H1 (cell line): ENCODE measurements around the gene CISH. TPM values are rescaled to one million over a fixed set of nuclear protein-coding genes. Genes with fewer than 3 reads are reported as not detected.

ENCODE experiments used
- CTCF ChIA-PET: fragments of 300-600 bp; sonication (Branson Sonifier 250); formaldehyde crosslinking; loops from one replicate; lab custom pipeline; 2021; ENCODE audit not compliant: partially characterized antibody; lab: Charles Lee
- POLR2A ChIA-PET: fragments of 300-600 bp; sonication (Branson Sonifier 250); formaldehyde crosslinking; loops from one replicate; lab custom pipeline; 2021; ENCODE audit warnings: inconsistent platforms; ENCODE audit not compliant: partially characterized antibody; lab: Charles Lee
- DNase-seq, 2 experiments: peaks; one replicate each; pipeline versions ENCODE4 v3.0.0 to v3.0.0-alpha.2; 2010 to 2022; ENCODE audit warnings: low spot score in 2 of 2, low read depth in 1 of 2, mixed read lengths in 1 of 2
- FAIRE-seq: peaks from 2 replicates; lab custom pipeline; 2011; peaks lifted over from hg19 to GRCh38; lab: Jason Lieb, UNC
- H2AFZ ChIP-seq: 2 replicates; pipeline ENCODE4 v1.8.1; 2012; ENCODE audit warnings: low read length, inconsistent platforms
- H2AK5ac ChIP-seq: 2 replicates; pipeline ENCODE4 v1.6.1; 2013; ENCODE audit warnings: low read depth, low read length
- H2BK120ac ChIP-seq: replicated peaks from 2 replicates; pipeline ENCODE3; 2013; ENCODE audit warnings: low read depth, low read length, inconsistent platforms
- H2BK12ac ChIP-seq: 2 replicates; pipeline ENCODE4 v1.6.1; 2013; ENCODE audit warnings: low read depth, low read length
- H2BK15ac ChIP-seq: 2 replicates; pipeline ENCODE4 v1.6.1; 2013; ENCODE audit warnings: low read length
- H2BK20ac ChIP-seq: 2 replicates; pipeline ENCODE4 v1.6.1; 2013; ENCODE audit warnings: low read length
- H2BK5ac ChIP-seq: 2 replicates; pipeline ENCODE4 v1.6.1; 2013; ENCODE audit warnings: low read depth, low read length
- H3K14ac ChIP-seq: 2 replicates; pipeline ENCODE4 v1.6.1; 2013; ENCODE audit warnings: inconsistent platforms; ENCODE audit not compliant: insufficient read length
- H3K18ac ChIP-seq: 2 replicates; pipeline ENCODE4 v1.6.1; 2013; ENCODE audit warnings: low read length; ENCODE audit errors: extremely low read depth
- H3K23ac ChIP-seq: 2 replicates; pipeline ENCODE4 v1.6.1; 2013; ENCODE audit warnings: inconsistent platforms; ENCODE audit not compliant: insufficient read length
- H3K23me2 ChIP-seq: 2 replicates; pipeline ENCODE4 v1.6.1; 2013; ENCODE audit warnings: low read depth, low read length
- H3K27ac ChIP-seq: 2 replicates; pipeline ENCODE4 v1.6.1; 2011; ENCODE audit warnings: low read depth, low read length, inconsistent platforms
- H3K27me3 ChIP-seq, 4 experiments: replicated peaks in 1 of 4; 1 replicate in 1 of 4; 2 replicates in 3 of 4; pipeline versions ENCODE4 v1.6.1 to v1.8.1; 2011 to 2013; ENCODE audit warnings: low read length in 3 of 4, mild to moderate bottlenecking in 3 of 4, inconsistent platforms in 2 of 4, mixed read lengths in 2 of 4, moderate library complexity in 1 of 4; ENCODE audit not compliant: control insufficient read depth in 3 of 4, insufficient read depth in 3 of 4; ENCODE audit errors: extremely low read depth in 1 of 4
- H3K36me3 ChIP-seq, 4 experiments: 2 replicates each; pipeline versions ENCODE4 v1.6.1 to v1.8.1; 2011 to 2013; ENCODE audit warnings: mild to moderate bottlenecking in 4 of 4, low read length in 3 of 4, moderate library complexity in 2 of 4, control low read depth in 1 of 4, inconsistent platforms in 1 of 4; ENCODE audit not compliant: insufficient read depth in 4 of 4, control insufficient read depth in 2 of 4
- H3K4ac ChIP-seq: replicated peaks from 2 replicates; pipeline ENCODE3; 2013; ENCODE audit warnings: low read length, low read depth, mixed read lengths, inconsistent platforms; ENCODE audit not compliant: insufficient read length
- H3K4me1 ChIP-seq, 4 experiments: replicated peaks in 1 of 4; 1 replicate in 1 of 4; 2 replicates in 3 of 4; pipeline versions ENCODE4 v1.6.1 to v1.8.1; 2011 to 2013; ENCODE audit warnings: low read length in 3 of 4, inconsistent platforms in 2 of 4, mixed read lengths in 1 of 4; ENCODE audit not compliant: insufficient read depth in 4 of 4, control insufficient read depth in 3 of 4
- H3K4me2 ChIP-seq, 2 experiments: 2 replicates each; pipeline versions ENCODE4 v1.6.1 to v1.8.1; 2011 to 2013; ENCODE audit warnings: low read depth in 2 of 2, low read length in 2 of 2, control low read depth in 1 of 2, inconsistent platforms in 1 of 2, mild to moderate bottlenecking in 1 of 2; ENCODE audit not compliant: insufficient read depth in 1 of 2
- H3K4me3 ChIP-seq, 4 experiments: fragments of 200-600, 300-600 bp in 1 of 4; sonication (generic), shearing (Covaris generic), sonication (Bioruptor Twin) in 1 of 4; 2 replicates each; pipeline versions ENCODE4 v1.5.1 to v1.8.1; 2011 to 2016; ENCODE audit warnings: low read length in 4 of 4, low read depth in 3 of 4, control low read depth in 2 of 4, inconsistent platforms in 2 of 4, mild to moderate bottlenecking in 2 of 4, mixed read lengths in 1 of 4, moderate library complexity in 1 of 4; ENCODE audit not compliant: insufficient read depth in 2 of 4; ENCODE audit errors: extremely low read depth in 1 of 4
- H3K56ac ChIP-seq: replicated peaks from 2 replicates; pipeline ENCODE3; 2013; ENCODE audit warnings: low read depth, mild to moderate bottlenecking, mixed read lengths, low read length, inconsistent platforms; ENCODE audit not compliant: insufficient read length
- H3K79me1 ChIP-seq: 2 replicates; pipeline ENCODE4 v1.6.1; 2013; ENCODE audit warnings: low read depth, low read length, control low read depth
- H3K79me2 ChIP-seq, 2 experiments: 2 replicates each; pipeline versions ENCODE4 v1.6.1 to v1.8.1; 2012 to 2013; ENCODE audit warnings: low read length in 2 of 2, mild to moderate bottlenecking in 2 of 2, inconsistent platforms in 1 of 2; ENCODE audit not compliant: insufficient read depth in 2 of 2, control insufficient read depth in 1 of 2
- H3K9ac ChIP-seq, 4 experiments: replicated peaks in 1 of 4; 1 replicate in 1 of 4; 2 replicates in 3 of 4; pipeline versions ENCODE4 v1.6.1 to v1.8.1; 2011 to 2013; ENCODE audit warnings: low read depth in 3 of 4, low read length in 3 of 4, control low read depth in 2 of 4, mild to moderate bottlenecking in 2 of 4, moderate library complexity in 2 of 4, inconsistent platforms in 1 of 4; ENCODE audit errors: extremely low read depth in 1 of 4
- H3K9me3 ChIP-seq, 2 experiments: 2 replicates each; pipeline versions ENCODE4 v1.6.1 to v1.8.1; 2012 to 2013; ENCODE audit warnings: mild to moderate bottlenecking in 2 of 2, moderate library complexity in 2 of 2, control low read depth in 1 of 2, inconsistent platforms in 1 of 2, low read depth in 1 of 2, low read length in 1 of 2, mixed read lengths in 1 of 2; ENCODE audit not compliant: insufficient read depth in 2 of 2
- H4K20me1 ChIP-seq, 2 experiments: replicated peaks in 1 of 2; 2 replicates each; pipeline versions ENCODE3 to v1.8.1; 2011 to 2013; ENCODE audit warnings: inconsistent platforms in 2 of 2, low read length in 2 of 2, mild to moderate bottlenecking in 1 of 2; ENCODE audit not compliant: insufficient read depth in 2 of 2, control insufficient read depth in 1 of 2
- H4K5ac ChIP-seq: 2 replicates; pipeline ENCODE4 v1.6.1; 2013; ENCODE audit warnings: low read length, low read depth, mixed read lengths, inconsistent platforms; ENCODE audit not compliant: insufficient read length
- H4K8ac ChIP-seq: 2 replicates; pipeline ENCODE4 v1.8.0; 2013; ENCODE audit warnings: mild to moderate bottlenecking, moderate library complexity, low read length, inconsistent platforms; ENCODE audit not compliant: insufficient read depth; ENCODE audit errors: extremely low read depth
- H4K91ac ChIP-seq: replicated peaks from 2 replicates; pipeline ENCODE3; 2013; ENCODE audit warnings: low read length, mixed read lengths, inconsistent platforms; ENCODE audit not compliant: insufficient read length
- ASH2L ChIP-seq: fragments of 200-600, 300-600 bp; sonication (generic); IDR thresholded peaks from one replicate; pipeline ENCODE4 v1.7.1; 2017; ENCODE audit warnings: low read length
- BACH1 ChIP-seq: IDR thresholded peaks from 2 replicates; pipeline ENCODE4 v1.6.1; 2012; ENCODE audit warnings: low read length, improper control_type of control experiment
- BRCA1 ChIP-seq: IDR thresholded peaks from 2 replicates; pipeline ENCODE4 v1.6.1; 2012; ENCODE audit warnings: low read depth, low read length, improper control_type of control experiment
- CBX5 ChIP-seq: fragments of 300-800, 300-1000 bp; sonication (generic); IDR thresholded peaks from 2 replicates; pipeline ENCODE4 v1.7.1; 2016; ENCODE audit warnings: antibody characterized with exemption, low read length, low read depth
- E2F6 ChIP-seq: IDR thresholded peaks from 2 replicates; pipeline ENCODE4 v1.6.1; 2012; ENCODE audit warnings: inconsistent platforms
- JUND ChIP-seq: IDR thresholded peaks from 2 replicates; pipeline ENCODE4 v1.6.1; 2011; ENCODE audit warnings: mild to moderate bottlenecking, improper control_type of control experiment, low read length
- KDM5A ChIP-seq: fragments of 200-600 bp; IDR thresholded peaks from 2 replicates; pipeline ENCODE4 v1.7.1; 2012; ENCODE audit warnings: mild to moderate bottlenecking, low read length, inconsistent platforms, mixed read lengths
- MAFK ChIP-seq: IDR thresholded peaks from 2 replicates; pipeline ENCODE4 v1.6.1; 2012; ENCODE audit warnings: low read depth, mild to moderate bottlenecking, improper control_type of control experiment, low read length
- PHF8 ChIP-seq: fragments of 200-600 bp; sonication (generic); conservative IDR thresholded peaks from 2 replicates; pipeline ENCODE4 v1.7.1; 2012; ENCODE audit warnings: low read depth, mild to moderate bottlenecking, inconsistent platforms, low read length, moderate library complexity
- POLR2A ChIP-seq, 2 experiments: IDR thresholded peaks; 1 replicate in 1 of 2; 2 replicates in 1 of 2; pipeline ENCODE4 v1.6.1; 2011; ENCODE audit warnings: low read depth in 2 of 2, low read length in 2 of 2, mild to moderate bottlenecking in 2 of 2; ENCODE audit errors: control extremely low read depth in 1 of 2
- POLR2AphosphoS5 ChIP-seq: IDR thresholded peaks from 2 replicates; pipeline ENCODE4 v1.6.1; 2011; ENCODE audit warnings: low read depth, low read length
- POU5F1 ChIP-seq: IDR thresholded peaks from 2 replicates; pipeline ENCODE4 v1.6.1; 2011; ENCODE audit warnings: low read depth, mild to moderate bottlenecking, low read length, moderate library complexity
- RNF2 ChIP-seq: fragments of 200-900, 300-1000 bp; sonication (generic); IDR thresholded peaks from 2 replicates; pipeline ENCODE4 v1.7.1; 2016; ENCODE audit warnings: borderline replicate concordance, low read depth, mild to moderate bottlenecking, antibody characterized with exemption, low read length; ENCODE audit not compliant: poor library complexity, severe bottlenecking; ENCODE audit errors: missing control alignments
- SP2 ChIP-seq: IDR thresholded peaks from 2 replicates; pipeline ENCODE4 v1.6.1; 2012; ENCODE audit warnings: mild to moderate bottlenecking, low read length, inconsistent platforms
- SUZ12 ChIP-seq: fragments of 200-600 bp; sonication (generic); IDR thresholded peaks from 2 replicates; pipeline ENCODE4 v1.6.1; 2012; ENCODE audit warnings: mild to moderate bottlenecking, inconsistent platforms, low read length, moderate library complexity, mixed read lengths
- WGBS, 2 experiments: shearing (Covaris generic) in 1 of 2; methylation state at CpG; one replicate each; pipeline versions ENCODE4 v1.1.6 to v1.1.7; 2013 to 2015; ENCODE audit warnings: low lambda C conversion rate in 2 of 2, mixed read lengths in 2 of 2, inconsistent platforms in 1 of 2, low coverage in 1 of 2, missing lambda C conversion rate in 1 of 2; ENCODE audit not compliant: insufficient replicate concordance in 2 of 2, insufficient coverage in 1 of 2, insufficient read length in 1 of 2; ENCODE audit errors: extremely low coverage in 1 of 2, missing lambda C conversion rate in 1 of 2; 5-methylcytosine and 5-hydroxymethylcytosine counted together
- polyA plus RNA-seq, 7 experiments: library from polyadenylated mRNA; depleted of rRNA in 3 of 7; stranded (reverse) in 5 of 7; unstranded in 2 of 7; fragments of >200 nt in 5 of 7; fragments of 200-250 nt in 2 of 7; gene quantifications; 1 replicate in 5 of 7; 2 replicates in 1 of 7; 4 replicates in 1 of 7; pipeline versions ENCODE4 v1.2.1 to v1.2.3, GENCODE V29; 2011 to 2013; ENCODE audit warnings: missing spikeins in 2 of 7, mixed read lengths in 2 of 7
- total RNA-seq: library from RNA; stranded (reverse); fragmentation: NEBNext Ultra II Directional; extraction: Animal tissue kit (Norgen Biotek cat#: 25700); gene quantifications from 2 replicates; pipeline ENCODE4 v1.2.1, GENCODE V29; 2021

Gene CISH
- total and polyA plus RNA-seq, 2 of the 8 experiments (the other 6 are each of a cell fraction or from before 2014, with no cell fraction given): 1.9 to 2.2 TPM

GRCh38 chr3:50581459-50581842 is 30.1 kb downstream of the CISH start:
- Histone ChIP-seq H3K9ac (no peak overlapping the region), H3K4me3 (no peak overlapping the region), H3K27me3 (no peaks in the 10 kb centered on the region), H3K79me1 (no peaks in the 10 kb centered on the region), H4K91ac (no peak overlapping the region), H2AFZ (no peak overlapping the region), H2BK5ac (no peak overlapping the region), H3K9me3 (no peaks in the 10 kb centered on the region), H2BK120ac (no peak overlapping the region), H2AK5ac (no peak overlapping the region), H2BK20ac (no peak overlapping the region), H3K36me3 (no peaks in the 10 kb centered on the region; a peak in 1 of 8 replicates), H3K23me2 (no peaks in the 10 kb centered on the region), H3K27ac (no peak overlapping the region), H3K14ac (no peak overlapping the region), H3K56ac (no peak overlapping the region), H3K4ac (no peak overlapping the region), H3K4me1 (no peaks in the 10 kb centered on the region), H3K23ac (no peak overlapping the region), H3K79me2 (no peaks in the 10 kb centered on the region), H2BK12ac (no peak overlapping the region), H2BK15ac (no peak overlapping the region), H4K20me1 (no peaks in the 10 kb centered on the region), H3K18ac (no peak overlapping the region), H4K5ac (no peak overlapping the region), H3K4me2 (no peak overlapping the region), H4K8ac (no peak overlapping the region)
- DNase-seq (no peak), FAIRE-seq (no peak)
- 89% methylated on average over 2 of the region's 2 CpGs; no CpG with 5 or more reads in 1 of the 2 experiments for WGBS, 2 experiments
- ChIA-PET CTCF (interaction anchor here (0.9 to 46.5 kb wide), 4 partner anchors 9 to 71 kb away, joined by 3 to 863 read pairs (median 114); partner anchors contain the start of genes C3orf18, CISH, HEMK1 and MAPKAPK3), POLR2A (interaction anchor here (1.0 to 1.7 kb wide), 3 partner anchors 10 to 35 kb away, joined by 3 to 4 read pairs (median 4); partner anchors contain the start of gene MAPKAPK3)
- TF ChIP-seq KDM5A (no peak), ASH2L (no peak), MAFK (no peak), RNF2 (no peak), BACH1 (no peak), BRCA1 (no peak), E2F6 (no peak), POLR2A (IDR thresholded peaks at IDR 0.05; ENCODE audit: control extremely low read depth in 1 of 2, low read depth in 2 of 2, low read length in 2 of 2) (no peak), SP2 (no peak), POLR2AphosphoS5 (no peak), JUND (no peak), PHF8 (no peak), POU5F1 (no peak), SUZ12 (no peak), CBX5 (no peak)
